GM21390 (cell line): ENCODE results near the gene BLCAP.
"Not testable (repeated sequence)": the region's sequence is repeated elsewhere in the genome, so short reads cannot be mapped to it uniquely, and the experiment has no call there.

Source experiments
- ATAC-seq: cut with Tn5 transposase; IDR thresholded peaks from one replicate; pipeline ENCODE4 v1.9.1; 2021; ENCODE audit not compliant: unreplicated experiment

The BLCAP gene

DNA sequence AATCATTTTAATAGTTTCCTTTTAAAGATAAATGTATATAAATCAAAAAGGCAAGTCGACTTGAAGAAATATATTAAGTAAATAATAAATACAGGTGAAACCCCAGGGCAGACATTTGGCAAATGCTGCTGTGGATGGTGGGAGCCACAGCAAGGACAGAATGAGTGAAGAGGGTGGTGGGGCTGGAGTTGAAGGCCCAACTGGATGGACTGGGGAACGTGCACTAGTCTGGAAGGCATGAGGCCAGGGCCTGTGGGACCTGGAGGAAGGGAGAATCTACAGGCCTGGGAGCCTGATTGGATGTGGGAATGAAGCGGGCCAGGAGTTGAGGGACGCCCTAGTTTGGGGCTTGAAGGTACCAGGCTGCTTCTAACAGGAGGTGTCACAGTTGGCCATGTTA is 30.6 kb upstream of the BLCAP start:
- ATAC-seq, result no peak

DNA sequence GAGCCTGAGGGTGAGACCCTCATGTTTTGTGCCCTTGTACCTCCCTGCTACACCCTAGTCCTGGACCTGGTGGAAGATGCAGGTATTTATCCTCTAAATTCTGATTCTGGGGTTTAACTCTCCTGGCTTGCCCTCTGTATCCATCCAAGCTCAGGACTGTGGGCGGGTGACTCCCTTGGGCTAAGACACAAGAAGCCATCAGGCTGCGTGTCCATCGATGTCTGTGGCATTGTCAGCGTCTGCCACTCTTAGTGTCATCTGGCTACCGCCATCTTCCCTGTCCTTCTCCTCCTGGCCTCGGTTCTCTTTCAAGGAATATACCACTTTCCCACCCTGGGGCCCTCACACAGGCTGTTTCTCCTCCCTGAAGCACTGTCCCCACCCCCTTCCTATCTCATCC is 28.9 kb upstream of the BLCAP start:
- no peak for ATAC-seq

DNA sequence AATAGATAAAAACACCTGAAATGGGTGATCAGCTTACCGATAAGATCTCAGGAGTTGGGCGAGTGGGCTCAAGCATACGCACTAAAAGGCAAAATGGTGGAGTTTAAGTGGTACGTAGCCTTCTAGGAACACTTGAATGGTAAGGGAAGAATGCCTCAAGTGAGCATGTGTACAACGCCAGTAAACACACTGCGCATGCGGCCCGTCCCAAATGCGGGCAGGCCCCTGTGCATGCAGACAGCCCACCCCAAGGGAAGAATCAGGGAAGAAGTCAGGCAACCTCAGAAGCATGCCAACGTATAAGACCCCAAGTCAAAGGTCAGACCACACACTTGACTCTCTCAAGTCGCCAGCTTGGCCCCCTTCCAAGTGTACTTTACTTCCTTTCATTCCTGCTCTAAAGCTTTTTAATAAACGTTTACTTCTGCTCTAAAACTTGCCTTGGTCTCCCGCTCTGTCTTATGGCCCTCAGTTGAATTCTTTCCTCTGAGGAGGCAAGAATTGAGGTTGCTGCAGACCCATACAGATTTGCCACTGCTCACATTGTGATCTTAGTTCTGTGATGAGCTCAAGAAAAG is 27.1 kb upstream of the BLCAP start:
- not testable (repeated sequence) for ATAC-seq

DNA sequence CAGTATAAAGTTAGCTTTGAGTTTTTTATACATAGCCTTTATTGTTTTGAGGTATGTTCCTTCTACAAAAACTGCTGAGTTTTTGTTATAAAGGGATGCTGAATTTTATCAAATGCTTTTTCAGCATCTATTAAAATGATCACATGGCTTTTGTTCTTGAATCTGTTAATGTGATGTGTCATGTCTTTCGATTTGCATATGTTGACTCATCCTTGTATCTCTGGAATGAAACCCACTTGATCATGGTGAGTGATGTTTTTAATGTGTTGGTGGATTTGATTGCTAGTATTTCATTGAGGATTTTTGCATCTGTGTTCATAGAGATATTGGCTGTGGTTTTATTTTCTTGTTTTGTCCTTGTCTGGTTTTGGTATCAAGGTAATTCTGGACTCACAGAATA is 24.7 kb upstream of the BLCAP start:
- ATAC-seq, result no peak

DNA sequence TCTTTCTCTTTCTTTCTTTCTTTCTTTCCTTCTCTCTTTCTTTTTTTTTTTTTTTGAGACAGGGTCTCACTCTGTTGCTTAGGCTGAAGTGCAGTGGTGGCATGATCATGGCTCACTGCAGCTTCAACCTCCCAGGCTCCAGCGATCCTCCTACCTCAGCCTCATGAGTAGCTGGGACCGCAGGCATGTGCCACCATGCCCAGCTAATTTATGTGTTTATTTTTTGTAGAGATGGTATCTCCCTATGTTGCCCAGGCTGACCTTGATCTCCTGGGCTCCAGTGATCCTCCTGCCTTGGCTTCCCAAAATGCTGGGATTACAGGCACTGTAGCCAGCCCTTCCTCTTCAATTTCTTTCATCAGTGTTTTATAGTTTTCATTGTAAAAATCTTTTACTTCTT is 24.0 kb upstream of the BLCAP start:
- ATAC-seq, result not testable (repeated sequence)

DNA sequence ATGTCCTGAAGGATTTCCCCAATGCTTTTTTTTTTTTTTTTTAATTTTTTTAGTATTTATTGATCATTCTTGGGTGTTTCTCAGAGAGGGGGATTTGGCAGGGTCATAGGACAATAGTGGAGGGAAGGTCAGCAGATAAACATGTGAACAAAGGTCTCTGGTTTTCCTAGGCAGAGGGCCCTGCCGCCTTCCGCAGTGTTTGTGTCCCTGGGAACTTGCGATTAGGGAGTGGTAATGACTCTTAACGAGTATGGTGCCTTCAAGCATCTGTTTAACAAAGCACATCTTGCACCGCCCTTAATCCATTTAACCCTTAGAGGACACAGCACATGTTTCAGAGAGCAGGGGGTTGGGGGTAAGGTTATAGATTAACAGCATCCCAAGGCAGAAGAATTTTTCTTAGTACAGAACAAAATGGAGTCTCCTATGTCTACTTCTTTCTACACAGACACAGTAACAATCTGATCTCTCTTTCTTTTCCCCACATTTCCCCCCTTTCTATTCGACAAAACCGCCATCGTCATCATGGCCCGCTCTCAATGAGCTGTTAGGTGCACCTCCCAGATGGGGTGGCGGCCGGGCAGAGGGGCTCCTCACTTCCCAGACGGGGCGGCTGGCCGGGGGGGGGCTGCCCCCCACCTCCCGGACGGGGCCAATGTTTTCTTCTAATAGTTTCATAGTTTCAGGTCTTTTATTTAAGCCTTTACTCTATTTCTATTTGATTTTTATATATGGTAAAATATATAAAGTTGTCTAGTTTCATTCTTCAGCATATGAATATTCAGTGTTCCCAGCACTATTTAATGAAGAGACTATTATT is 22.6 kb upstream of the BLCAP start:
- not testable (repeated sequence) for ATAC-seq

DNA sequence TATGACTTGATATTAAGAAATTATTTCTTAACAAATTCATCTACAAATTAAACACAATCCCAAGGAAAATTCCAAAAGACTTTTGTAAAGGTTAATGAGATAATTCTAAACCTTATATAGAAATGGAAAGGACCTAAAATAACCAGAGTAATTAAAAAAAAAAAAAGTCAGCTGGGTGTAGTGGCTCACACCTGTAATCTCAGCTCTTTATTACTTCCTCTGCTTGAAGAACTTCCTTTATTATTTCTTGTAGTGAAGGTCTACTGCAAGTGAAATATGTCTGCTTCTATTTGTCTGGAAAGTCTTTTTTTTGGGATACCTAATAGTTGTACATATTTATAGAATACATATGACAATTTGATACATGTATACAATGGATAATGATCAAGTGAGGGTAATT is 20.2 kb upstream of the BLCAP start:
- ATAC-seq, result no peak

DNA sequence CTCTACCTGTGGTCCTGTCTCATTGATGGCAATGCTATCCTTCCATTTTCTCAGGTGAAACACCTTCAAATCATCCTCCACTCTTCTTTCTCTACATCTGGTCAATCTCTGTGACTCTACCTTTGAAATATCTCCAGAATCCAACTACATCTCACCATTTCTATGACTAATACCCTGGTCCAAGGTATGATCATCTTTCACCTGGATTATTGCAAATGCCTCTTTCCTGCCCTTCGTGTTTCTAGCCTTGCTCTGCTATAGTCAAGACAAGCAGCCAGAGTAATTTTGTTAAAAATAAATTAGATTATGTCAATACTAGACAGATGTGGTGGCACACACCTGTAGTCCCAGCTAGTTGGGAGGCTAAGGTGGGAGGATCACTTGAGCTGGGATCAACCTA is 17.8 kb upstream of the BLCAP start:
- ATAC-seq, result no peak

DNA sequence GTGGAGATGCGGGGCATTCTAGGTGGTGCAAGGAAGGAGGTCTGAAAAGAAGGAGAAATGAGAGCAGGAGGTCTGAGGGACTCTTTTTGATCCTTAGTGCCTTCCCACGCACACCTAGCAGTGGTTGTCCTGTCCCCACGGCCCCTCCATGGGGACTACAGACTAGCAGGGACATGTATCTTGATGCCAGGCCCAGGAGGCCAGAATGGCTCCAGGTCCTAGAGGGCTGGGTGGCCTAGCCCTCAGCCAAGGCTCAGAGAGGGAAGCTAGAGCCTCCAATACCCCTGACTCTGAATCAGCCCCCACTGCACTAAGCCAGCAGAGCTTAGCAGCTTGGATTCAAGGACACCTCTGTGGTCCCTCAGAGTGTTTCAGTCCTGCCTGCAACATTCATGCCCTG is 16.7 kb upstream of the BLCAP start:
- ATAC-seq, result no peak

DNA sequence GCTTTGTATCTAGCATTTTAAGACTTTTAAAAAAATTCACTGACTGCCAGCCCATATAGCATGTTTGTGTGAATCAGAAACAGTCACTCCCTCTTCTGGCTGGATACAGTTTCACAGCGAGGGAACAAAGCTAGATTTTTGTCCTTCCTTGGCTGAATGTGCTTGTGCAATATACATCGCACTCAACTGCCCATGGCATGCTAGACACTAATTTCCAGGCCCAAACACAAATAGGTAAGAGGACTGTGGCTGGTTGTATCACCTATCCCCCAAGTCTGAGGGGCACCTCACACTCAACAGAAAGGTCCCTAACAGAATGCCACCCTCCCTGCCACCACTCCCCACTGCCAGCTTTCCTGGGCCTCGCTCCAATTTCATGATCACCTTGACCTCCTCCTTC is 16.2 kb upstream of the BLCAP start:
- ATAC-seq, result no peak

DNA sequence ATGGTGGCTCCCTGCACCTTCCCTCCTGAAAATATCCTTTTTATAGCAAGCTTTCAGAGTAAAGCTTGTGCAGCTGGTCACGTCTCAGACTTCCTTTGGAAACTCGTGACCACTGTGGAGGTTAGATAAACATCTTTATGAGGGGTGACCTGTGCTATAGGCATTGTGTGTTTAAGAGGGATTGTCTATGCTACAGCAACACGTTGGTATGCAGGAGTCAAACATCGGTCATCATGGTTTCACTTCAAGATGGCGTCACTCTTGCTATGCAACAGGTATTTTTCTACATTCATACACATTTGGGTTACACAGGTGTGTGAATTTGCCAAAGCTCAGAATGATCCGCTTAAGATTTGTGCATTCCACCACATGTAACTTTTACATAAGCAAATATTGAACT is 14.6 kb upstream of the BLCAP start:
- ATAC-seq, result no peak

DNA sequence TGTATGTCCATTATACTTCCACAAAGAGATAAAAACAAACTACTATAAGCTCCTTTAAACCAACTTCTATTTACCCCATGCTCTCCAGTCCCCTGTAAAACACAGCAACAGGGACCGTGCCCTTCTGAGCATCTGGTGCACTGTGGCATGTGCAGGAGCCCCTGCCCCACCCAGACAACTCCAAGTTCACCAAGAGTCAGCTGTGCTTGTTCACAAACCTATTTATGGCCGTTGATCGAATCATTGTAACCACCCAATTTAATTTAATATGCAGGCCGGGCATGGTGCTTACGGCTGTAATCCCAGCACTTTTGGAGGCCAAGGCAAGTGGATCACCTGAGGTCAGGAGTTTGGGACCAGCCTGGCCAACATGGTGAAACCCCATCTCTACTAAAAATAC is 13.7 kb upstream of the BLCAP start:
- no peak for ATAC-seq

DNA sequence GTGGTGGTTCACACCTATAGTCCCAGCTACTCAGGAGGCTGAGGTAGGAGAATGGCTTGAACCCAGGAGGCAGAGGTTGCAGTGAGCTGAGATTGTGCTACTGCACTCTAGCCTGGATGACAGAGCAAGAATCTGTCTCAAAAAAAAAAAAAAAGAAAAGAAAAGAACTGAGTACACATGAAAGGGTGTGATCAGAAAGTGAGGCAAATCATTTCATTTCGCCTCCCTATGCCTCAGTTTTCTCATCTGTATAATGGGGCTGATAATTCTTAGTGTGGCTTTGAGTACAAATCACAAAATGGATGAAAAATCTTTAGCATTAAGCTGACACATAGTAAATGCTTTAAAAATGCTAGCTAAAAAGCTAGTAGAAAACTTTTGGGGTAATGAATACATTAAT is 13.2 kb upstream of the BLCAP start:
- not testable (repeated sequence) for ATAC-seq

DNA sequence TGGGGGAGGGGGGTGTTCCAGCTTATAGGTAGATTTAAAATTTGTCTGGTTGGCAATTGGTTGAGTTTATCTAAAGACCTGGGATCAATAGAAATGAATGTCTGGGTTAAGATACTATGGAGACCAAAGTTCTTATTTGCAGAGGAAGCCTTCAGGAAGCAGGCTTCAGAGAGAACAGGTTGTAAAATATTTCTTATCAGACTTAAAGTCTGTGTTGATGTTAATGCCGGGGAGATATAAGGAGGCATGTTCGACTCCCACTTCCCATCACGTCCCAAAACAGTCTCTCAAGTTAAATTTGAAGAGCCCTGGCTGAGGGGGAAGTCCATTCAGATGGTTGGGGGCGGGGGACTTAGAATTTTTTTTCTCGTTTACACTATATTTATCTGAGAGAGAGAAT is 12.3 kb upstream of the BLCAP start:
- ATAC-seq, result no peak

DNA sequence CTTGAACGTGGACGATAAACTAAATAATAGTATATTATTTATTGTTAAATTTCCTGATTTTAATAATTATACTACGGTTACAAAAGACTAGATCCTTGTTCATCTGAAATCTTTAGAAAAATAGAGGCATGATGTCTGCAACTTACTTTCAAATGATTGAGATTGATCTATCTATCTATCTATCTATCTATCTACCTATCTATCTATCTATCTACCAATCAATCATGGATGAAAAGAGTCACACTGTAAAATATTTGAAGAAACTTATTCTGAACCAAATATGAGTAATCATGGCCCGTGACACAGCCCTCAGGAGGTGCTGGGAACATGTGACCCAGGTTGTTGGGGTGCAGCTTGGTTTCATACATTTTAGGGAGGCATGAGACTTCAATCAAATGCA is 11.7 kb upstream of the BLCAP start:
- ATAC-seq, result no peak

DNA sequence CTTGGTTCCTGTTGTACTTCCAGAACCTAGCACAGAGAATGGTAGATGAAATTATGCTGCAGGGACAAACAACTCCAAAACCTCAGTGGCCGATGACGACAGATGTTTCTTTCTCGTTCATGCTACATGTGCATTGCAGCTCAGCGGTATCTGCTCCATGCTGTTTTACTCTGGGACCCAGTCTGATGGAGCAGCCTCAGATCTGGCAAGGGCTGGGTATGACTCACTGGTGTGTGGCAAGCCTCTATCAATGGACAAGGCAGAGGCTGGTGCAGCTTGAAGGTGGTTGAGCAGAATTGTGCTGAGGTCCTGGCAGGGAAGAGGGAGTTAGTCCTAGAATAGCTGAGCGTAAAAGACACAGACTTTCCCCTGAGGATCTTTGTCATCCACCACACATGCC is 10.3 kb upstream of the BLCAP start:
- ATAC-seq, result no peak

DNA sequence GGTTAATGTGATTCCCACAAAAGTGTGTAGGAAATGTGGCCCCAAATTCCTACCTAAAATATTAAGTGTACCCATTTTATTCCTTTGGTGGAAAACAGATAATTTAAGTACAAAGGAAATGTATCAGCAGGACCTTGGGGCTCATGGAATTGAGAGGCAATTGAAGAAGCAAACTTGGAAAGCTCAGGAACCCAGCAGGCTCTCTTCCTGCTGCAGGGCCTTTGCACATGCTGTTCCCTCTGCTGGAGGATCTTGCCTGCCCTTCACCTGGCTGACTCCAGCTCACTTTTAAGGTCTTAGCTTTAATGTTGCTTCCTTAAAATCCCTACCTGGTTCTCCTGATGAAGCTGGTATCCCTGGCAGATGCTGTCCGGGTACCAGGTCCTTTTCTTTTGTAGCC is 9.8 kb upstream of the BLCAP start:
- no peak for ATAC-seq

DNA sequence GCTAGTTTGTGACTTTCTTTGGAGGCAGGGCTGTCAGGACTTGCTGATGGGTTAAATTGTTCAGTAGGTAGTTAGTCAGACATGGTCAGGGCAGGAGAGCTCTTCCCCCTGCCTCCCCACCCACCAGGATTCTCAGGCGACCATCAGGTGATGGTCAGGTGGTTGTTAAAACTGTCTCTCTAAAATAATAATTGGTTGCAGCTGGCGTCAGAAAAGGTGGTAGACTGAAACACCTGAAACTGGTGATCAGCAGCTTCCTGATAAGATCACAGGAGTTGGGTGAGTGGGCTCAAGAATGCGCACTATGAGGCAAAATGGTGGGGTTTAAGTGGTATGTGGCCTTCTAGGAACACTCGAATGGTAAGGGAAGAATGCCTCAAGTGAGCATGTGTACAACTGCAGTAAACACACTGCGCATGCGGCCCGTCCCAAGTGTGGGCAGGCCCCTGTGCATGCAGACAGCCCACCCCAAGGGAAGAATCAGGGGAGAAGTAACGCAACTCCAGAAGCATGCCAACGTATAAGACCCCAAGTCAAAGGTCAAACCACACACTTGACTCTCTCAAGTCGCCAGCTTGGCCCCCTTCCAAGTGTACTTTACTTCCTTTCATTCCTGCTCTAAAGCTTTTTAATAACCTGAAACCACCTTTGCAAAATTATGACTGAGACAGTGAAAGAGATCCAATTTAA is 7.9 kb upstream of the BLCAP start:
- no peak for ATAC-seq

DNA sequence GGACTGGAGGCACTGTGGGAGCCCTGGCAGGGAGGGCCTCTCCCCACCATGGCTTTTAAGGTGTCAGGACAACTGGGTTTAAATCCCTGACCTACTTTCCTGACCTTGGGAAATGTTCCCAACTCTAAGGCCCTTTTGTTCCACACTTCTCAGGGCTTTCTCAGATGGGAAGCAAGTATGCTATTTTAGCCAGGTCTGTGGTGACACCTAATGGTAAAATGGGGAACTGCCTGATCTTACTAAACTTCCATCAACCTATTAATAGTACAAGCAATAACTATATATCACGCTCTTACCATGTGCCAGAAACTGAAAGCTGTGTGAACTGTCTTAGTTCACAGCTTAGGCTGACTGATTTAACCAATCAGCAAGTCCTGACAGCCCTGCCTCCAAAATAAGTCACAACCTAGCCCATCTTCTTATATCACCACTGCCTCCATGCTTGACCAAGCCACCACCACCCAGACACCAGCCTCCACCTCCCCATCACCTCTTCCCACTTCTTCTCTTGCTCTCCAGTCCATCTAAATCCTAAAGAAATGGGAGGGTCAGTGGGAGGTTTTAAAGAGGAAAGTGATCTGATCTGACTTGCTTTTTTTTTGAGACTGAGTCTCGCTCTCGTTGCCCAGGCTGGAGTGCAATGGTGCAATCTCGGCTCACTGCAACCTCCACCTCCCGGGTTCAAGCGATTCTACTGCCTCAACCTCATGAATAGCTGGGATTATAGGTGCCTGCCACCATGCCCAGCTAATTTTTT is 6.9 kb upstream of the BLCAP start:
- peak; percentile 87 for ATAC-seq

DNA sequence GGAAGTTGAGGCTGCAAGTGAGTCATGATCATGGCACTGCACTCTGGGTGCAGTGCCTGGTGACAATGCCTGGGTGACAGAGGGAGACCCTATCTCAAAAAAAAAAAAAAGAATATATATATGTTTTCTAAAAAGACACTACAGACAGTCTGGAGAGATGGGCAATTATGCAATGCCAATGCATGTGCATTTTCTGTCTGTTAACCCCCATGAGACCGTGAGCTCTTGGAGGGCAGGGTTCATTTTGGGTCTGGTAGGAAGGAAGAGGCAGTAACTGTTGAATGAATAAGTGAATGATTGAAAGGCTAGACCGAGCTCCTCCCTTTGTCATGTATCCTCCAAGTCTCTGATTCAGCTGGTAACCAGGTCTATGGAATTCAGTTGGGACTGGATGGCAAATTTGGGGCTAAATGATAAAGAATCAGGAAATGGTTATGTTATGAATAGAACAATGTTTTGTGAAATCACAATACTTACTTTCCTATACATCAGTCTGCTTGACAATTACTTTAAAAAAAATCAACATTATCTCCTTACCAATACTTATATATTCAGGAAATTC is 5.6 kb upstream of the BLCAP start:
- ATAC-seq, result no peak

DNA sequence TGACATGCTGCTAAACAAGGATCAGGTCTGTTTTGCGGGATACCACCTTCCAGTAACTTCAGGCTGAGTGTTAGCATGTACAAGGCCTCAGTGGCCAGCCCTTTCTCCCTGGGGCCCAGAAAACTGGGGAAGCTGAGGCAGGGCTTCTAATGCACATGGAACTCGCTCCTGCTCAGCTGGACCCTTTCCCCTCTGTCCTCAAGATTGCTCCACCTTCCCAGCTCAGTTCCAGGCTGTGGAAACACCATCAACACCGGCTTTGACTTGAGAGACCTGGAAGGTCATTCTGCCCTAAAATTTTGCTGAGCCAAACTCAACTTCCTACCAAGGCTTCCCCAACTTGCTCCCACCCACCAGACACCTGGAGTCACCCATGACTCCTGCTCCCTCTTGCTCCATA is 4.2 kb upstream of the BLCAP start:
- no peak for ATAC-seq
